DOHH2 (cell line): ENCODE measurements around the gene SIX2.

Experiments
- H3F3A ChIP-seq: fragments of 200-600 bp; sonication (generic), shearing (Covaris generic); 2 replicates; pipeline ENCODE4 v1.6.0; 2016; ENCODE audit warnings: antibody characterized with exemption, mild to moderate bottlenecking; ENCODE audit not compliant: control insufficient read depth, insufficient read depth
- H3K27ac ChIP-seq: fragments of 200-600 bp; sonication (generic); 2 replicates; pipeline ENCODE4 v1.5.1; 2014; ENCODE audit warnings: low read depth, mild to moderate bottlenecking, low read length, moderate library complexity
- H3K27me3 ChIP-seq: fragments of 200-600 bp; sonication (generic); 2 replicates; pipeline ENCODE4 v1.6.1; 2014; ENCODE audit warnings: mild to moderate bottlenecking, low read length, mixed read lengths; ENCODE audit not compliant: control insufficient read depth
- H3K36me3 ChIP-seq: fragments of 200-600 bp; sonication (generic); 2 replicates; pipeline ENCODE4 v1.6.1; 2014; ENCODE audit warnings: mild to moderate bottlenecking, low read length, moderate library complexity, mixed read lengths; ENCODE audit not compliant: control insufficient read depth
- H3K4me1 ChIP-seq: fragments of 200-600 bp; sonication (generic); 2 replicates; pipeline ENCODE4 v1.6.1; 2014; ENCODE audit warnings: mild to moderate bottlenecking, low read length, mixed read lengths; ENCODE audit not compliant: control insufficient read depth
- H3K4me2 ChIP-seq: fragments of 200-600 bp; sonication (generic); 2 replicates; pipeline ENCODE4 v1.6.0; 2014; ENCODE audit warnings: mild to moderate bottlenecking, low read length, moderate library complexity
- H3K4me3 ChIP-seq: fragments of 200-600 bp; sonication (generic); 2 replicates; pipeline ENCODE4 v1.5.1; 2014; ENCODE audit warnings: mild to moderate bottlenecking, low read length, mixed read lengths
- H3K79me2 ChIP-seq: fragments of 200-600 bp; sonication (generic); 2 replicates; pipeline ENCODE4 v1.6.1; 2014; ENCODE audit warnings: mild to moderate bottlenecking, low read length, mixed read lengths; ENCODE audit not compliant: control insufficient read depth
- H3K9me2 ChIP-seq: fragments of 200-600 bp; sonication (generic); replicated peaks from 2 replicates; pipeline ENCODE4 v1.6.1; 2014; ENCODE audit warnings: mild to moderate bottlenecking, low read length, mixed read lengths; ENCODE audit not compliant: control insufficient read depth
- H3K9me3 ChIP-seq: fragments of 200-600 bp; sonication (generic); 2 replicates; pipeline ENCODE4 v1.6.1; 2014; ENCODE audit warnings: antibody characterized with exemption, low read length, mixed read lengths; ENCODE audit not compliant: control insufficient read depth, insufficient read depth
- H4K20me1 ChIP-seq: fragments of 200-600 bp; sonication (generic); 2 replicates; pipeline ENCODE4 v1.6.0; 2014; ENCODE audit warnings: low read depth, mild to moderate bottlenecking, antibody characterized with exemption, low read length, moderate library complexity; ENCODE audit not compliant: control insufficient read depth, insufficient read depth
- EZH2phosphoT487 ChIP-seq: fragments of 200-600 bp; sonication (generic); IDR thresholded peaks from 2 replicates; pipeline ENCODE4 v1.6.1; 2017; ENCODE audit warnings: borderline replicate concordance, mild to moderate bottlenecking, antibody characterized with exemption, low read length, moderate library complexity, mixed read lengths
- TF ChIP-seq, protein P1 (sequence below): fragments of 200-600 bp; sonication (generic); IDR thresholded peaks from one replicate; pipeline ENCODE4 v1.5.1; 2014; ENCODE audit warnings: antibody characterized with exemption, mild to moderate bottlenecking, low read depth, low read length; ENCODE audit not compliant: poor library complexity, severe bottlenecking

The SIX2 gene

DNA sequence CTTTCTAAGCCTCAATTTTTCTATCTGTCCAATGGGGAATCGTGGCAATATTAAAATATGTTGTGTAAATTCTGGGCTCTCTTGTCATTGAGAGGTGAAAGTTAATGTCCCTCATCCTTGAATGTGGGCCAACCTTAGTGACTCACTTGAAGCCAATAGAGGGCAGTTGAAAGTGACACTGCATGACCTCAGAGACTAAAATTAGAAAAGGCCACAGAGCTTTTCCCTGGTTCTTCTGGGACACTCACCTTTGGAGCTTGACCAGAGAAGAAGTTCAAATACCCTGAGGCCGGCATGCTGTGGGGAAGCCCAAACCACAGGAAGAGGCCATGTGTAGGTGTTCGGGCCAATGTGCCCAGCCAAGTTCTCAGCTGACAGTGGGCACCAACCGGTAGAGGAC is 24.1 kb upstream of the SIX2 start:
- Histone ChIP-seq H3K9me3 (no peaks in the 10 kb centered on the region), H3K27ac (no peak overlapping the region), H3K36me3 (no peaks in the 10 kb centered on the region), H3K27me3 (peaks cover 7% of the 10 kb centered on the region), H3K9me2 (no peaks in the 10 kb centered on the region), H3K79me2 (no peaks in the 10 kb centered on the region), H3K4me2 (no peak overlapping the region), H3K4me1 (no peaks in the 10 kb centered on the region), H4K20me1 (no peaks in the 10 kb centered on the region), H3F3A (no peaks in the 10 kb centered on the region), H3K4me3 (no peak overlapping the region)
- TF ChIP-seq EZH2phosphoT487: no peak
- TF ChIP-seq, protein P1, sequence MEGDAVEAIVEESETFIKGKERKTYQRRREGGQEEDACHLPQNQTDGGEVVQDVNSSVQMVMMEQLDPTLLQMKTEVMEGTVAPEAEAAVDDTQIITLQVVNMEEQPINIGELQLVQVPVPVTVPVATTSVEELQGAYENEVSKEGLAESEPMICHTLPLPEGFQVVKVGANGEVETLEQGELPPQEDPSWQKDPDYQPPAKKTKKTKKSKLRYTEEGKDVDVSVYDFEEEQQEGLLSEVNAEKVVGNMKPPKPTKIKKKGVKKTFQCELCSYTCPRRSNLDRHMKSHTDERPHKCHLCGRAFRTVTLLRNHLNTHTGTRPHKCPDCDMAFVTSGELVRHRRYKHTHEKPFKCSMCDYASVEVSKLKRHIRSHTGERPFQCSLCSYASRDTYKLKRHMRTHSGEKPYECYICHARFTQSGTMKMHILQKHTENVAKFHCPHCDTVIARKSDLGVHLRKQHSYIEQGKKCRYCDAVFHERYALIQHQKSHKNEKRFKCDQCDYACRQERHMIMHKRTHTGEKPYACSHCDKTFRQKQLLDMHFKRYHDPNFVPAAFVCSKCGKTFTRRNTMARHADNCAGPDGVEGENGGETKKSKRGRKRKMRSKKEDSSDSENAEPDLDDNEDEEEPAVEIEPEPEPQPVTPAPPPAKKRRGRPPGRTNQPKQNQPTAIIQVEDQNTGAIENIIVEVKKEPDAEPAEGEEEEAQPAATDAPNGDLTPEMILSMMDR: no peak

DNA sequence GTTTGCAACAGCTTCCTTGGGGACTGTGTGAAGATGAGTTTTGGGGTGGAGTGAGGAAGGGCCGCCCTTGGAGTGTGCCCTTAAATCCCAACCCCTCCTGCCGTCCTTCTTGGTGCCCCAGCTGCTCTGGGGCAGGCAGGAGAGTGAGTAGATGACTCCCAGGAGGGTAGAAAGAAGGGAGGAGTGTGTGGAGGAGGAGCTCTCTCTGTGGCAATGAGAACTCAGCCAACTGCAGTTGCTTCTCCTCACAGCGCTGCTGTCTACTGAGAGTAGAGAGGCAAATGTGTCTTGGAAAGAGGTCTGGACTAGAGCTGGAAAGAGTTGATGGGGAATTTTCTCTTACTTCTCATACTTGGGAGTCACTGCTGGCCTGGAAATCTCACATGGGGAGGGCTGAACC is 21.8 kb upstream of the SIX2 start:
- Histone ChIP-seq H3K4me3 (no peak overlapping the region), H3K4me1 (no peaks in the 10 kb centered on the region), H3K9me2 (no peaks in the 10 kb centered on the region), H3K9me3 (no peaks in the 10 kb centered on the region), H3K36me3 (no peaks in the 10 kb centered on the region), H3K4me2 (no peak overlapping the region), H3F3A (no peaks in the 10 kb centered on the region), H4K20me1 (no peaks in the 10 kb centered on the region), H3K79me2 (no peaks in the 10 kb centered on the region), H3K27me3 (peaks cover 7% of the 10 kb centered on the region), H3K27ac (no peak overlapping the region)
- TF ChIP-seq EZH2phosphoT487: no peak
- TF ChIP-seq, protein P1: no peak

DNA sequence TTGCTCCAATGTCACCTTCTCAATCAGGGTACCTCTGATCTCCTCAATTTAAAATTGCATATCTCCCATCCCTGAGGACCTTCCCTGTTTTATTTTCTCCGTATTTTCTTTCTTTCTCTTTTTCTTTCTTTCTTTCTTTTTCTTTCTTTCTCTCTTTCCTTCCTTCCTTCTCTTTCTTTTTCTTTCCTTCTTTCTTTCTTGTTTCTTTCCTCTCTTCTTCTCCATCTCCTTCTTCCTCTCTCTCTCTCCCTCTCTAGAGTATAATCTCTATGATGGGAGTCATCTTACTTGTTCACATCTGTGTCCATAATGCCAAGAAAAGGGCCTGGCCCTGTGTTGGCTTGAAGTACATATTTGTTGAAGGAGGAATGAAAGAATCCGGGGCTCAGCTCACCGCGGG is 21.3 kb upstream of the SIX2 start:
- no peak overlapping the region for H3K4me3 ChIP-seq
- H3K27me3 ChIP-seq: peaks cover 7% of the 10 kb centered on the region
- no peaks in the 10 kb centered on the region for H3F3A ChIP-seq
- no peaks in the 10 kb centered on the region for H3K9me3 ChIP-seq
- no peak overlapping the region for H3K27ac ChIP-seq
- H3K9me2 ChIP-seq: no peaks in the 10 kb centered on the region
- no peaks in the 10 kb centered on the region for H3K4me1 ChIP-seq
- no peaks in the 10 kb centered on the region for H3K79me2 ChIP-seq
- H3K4me2 ChIP-seq: no peak overlapping the region
- H3K36me3 ChIP-seq: no peaks in the 10 kb centered on the region
- TF ChIP-seq EZH2phosphoT487: no peak
- TF ChIP-seq, protein P1: no peak
- H4K20me1 ChIP-seq: no peaks in the 10 kb centered on the region

DNA sequence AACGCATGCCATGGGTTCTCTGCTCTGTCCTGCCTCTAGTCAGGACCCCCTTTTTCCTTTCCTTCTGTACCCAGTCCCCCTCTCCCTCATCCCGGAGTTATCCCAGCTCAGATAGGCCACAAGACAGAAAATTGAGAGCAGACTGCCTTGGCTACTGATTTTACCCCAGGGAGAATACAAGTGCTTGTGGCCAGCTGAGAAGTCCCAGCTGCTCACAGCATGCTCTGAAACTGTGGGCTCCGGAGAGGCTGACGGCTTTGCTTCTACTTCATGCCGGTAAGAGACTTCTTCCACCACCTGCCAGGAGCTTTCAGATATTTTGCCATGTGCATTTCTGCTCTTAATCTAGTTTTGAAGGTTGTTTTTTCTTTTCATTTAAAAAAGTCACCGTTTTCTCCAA is 20.0 kb upstream of the SIX2 start:
- H3K9me2 ChIP-seq: no peaks in the 10 kb centered on the region
- H3K9me3 ChIP-seq: no peaks in the 10 kb centered on the region
- no peaks in the 10 kb centered on the region for H3K36me3 ChIP-seq
- no peak overlapping the region for H3K27ac ChIP-seq
- no peaks in the 10 kb centered on the region for H4K20me1 ChIP-seq
- H3K79me2 ChIP-seq: no peaks in the 10 kb centered on the region
- no peak overlapping the region for H3K4me3 ChIP-seq
- H3F3A ChIP-seq: no peaks in the 10 kb centered on the region
- no peak overlapping the region for H3K4me2 ChIP-seq
- H3K27me3 ChIP-seq: peaks cover 7% of the 10 kb centered on the region
- no peaks in the 10 kb centered on the region for H3K4me1 ChIP-seq
- TF ChIP-seq, protein P1: no peak
- no peak for TF ChIP-seq EZH2phosphoT487
